Activated T-cell treated with anti-CD3 and anti-CD28 coated beads for 4 hours (primary cell): ENCODE results near the gene THSD7B.

Experiments
- DNase-seq: peaks from one replicate; pipeline ENCODE4 v3.0.0-alpha.2; 2020

The THSD7B gene

DNA sequence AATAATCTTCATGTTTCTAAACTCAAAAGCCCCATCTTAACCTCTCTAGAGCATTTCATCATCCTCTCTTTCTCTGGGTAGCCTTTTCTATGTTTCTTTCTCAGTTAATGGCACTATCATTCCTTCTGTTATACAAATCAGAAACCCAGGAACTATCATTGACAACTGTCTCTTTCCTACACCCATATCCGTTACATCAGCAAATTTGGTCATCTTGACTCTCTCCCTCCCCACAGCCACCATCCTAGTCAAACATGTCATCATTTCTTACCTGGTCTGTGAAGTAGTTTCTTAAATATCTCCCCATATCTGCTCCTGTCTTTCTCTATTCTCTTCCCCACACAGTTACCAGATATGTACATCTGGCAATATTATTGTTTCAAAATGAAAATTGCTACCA, 62.8 kb downstream of the THSD7B start:
- no peak for DNase-seq

DNA sequence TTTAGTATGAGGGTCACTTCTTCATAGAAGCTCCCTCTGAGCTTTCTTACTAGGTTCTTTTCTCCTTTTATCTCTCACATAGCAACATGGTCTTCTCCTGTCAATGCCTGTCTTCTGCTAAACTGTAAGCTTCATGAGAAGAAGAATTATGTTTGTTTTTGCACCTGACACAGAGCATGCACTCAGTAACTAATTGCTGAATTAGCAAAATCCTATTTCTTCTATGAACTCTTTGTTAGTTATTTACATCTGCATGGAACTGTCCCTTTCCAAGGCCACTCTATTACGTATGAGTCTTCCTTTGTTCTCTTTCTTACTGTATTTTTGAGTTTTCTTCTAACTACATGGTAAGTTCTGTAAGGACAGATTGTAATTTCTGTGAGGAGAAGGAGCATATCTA, 63.4 kb downstream of the THSD7B start:
- DNase-seq = no peak

GRCh38 chr2:136844546-136844945, 79.2 kb downstream of the THSD7B start:
- DNase-seq = no peak

DNA sequence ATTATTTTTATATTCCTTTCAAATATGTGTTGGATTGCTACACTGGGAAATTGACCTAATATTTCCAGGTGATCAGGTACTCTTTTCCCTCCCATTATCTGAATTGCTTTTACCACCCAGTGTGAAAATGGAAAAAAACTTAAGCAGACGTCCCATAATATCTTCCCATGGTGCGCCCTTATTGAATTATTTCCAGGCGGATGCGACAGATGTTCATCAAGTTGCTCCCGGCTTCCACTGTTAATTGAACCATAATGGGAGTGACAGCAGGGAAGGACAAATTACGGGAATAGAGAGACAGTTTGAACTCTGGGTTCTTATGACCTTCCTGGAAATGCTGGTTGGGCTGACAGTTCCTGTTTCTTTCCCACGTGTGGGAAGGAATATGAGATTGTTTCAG, 93.3 kb downstream of the THSD7B start:
- DNase-seq = no peak

GRCh38 chr2:136860443-136860958, 95.2 kb downstream of the THSD7B start:
- no peak for DNase-seq

- DNase-seq = no peak
Measured at GRCh38 chr2:136863468-136863867, 98.1 kb downstream of the THSD7B start.

- DNase-seq = no peak
Measured at GRCh38 chr2:136863874-136864273, 98.5 kb downstream of the THSD7B start.

GRCh38 chr2:136871424-136871823, 106.1 kb downstream of the THSD7B start:
- DNase-seq = no peak

GRCh38 chr2:136874258-136874657, 108.9 kb downstream of the THSD7B start:
- DNase-seq = no peak

- no peak for DNase-seq
Measured at GRCh38 chr2:136891100-136891499, 125.8 kb downstream of the THSD7B start.

DNA sequence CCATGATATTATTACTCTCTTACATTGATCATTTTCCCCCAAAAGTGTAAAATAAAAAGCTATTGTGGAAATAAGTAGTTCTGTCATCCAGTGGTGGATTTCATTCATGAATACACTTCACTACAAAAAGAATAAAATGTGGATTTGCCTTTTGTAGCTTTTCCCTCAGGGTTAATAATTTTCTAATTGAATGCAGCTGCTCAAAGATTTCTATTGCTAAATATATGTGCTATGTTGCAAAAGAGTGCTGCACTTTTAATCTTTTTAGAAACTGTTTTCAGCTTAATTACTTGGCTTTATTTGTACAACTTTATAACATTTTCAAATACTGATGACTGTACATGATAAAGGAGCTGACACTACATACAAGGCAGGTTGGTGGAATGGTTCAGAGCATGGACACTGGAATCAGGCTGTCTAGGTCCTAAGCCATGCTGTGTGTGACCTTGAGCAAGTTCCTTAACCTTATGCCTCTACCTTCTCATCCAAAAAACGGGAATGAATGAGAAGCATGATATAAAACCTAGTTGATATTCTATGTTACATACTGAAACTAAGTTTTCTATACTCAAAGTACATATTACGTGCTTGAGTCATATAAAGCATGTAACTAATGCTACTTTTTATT, 128.8 kb downstream of the THSD7B start:
- no peak for DNase-seq

DNA sequence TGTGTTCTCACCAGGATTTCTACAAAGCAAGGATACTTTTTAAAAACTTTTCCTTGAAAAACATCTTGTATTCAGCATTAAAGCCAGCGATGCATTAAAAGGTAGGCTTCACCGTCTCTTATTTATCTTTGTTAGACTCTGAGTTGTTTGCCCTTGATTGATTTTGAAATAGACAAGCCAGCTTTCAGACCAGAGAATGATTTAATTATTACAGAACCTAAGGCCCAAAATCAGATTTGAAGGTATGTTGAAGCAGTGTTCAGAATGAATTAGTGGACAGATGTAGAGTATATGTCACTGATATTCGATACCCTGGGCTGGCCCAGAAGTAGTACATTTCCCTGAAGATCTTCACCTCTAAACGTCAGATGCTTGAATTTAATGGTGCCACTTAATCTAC, 136.4 kb downstream of the THSD7B start:
- no peak for DNase-seq

DNA sequence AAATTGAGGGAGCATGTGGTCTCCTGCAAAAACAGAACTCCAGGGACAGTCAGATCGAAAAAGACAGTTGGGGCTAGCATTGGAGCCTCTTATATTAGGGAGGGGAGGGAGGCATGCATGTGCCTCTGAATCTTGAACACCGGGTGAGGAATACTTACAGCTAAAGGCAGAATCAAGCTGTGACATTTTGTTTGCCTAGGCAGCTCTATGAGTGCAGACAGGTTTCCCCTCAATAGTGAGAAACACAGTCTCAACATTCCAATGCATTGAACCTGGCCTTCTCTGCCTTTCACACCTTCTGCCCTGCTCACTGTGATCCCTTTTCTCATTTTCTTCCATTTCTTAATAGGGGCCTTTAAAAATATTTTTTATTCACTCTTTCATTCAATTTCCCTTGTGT, 140.4 kb downstream of the THSD7B start:
- DNase-seq = no peak

DNA sequence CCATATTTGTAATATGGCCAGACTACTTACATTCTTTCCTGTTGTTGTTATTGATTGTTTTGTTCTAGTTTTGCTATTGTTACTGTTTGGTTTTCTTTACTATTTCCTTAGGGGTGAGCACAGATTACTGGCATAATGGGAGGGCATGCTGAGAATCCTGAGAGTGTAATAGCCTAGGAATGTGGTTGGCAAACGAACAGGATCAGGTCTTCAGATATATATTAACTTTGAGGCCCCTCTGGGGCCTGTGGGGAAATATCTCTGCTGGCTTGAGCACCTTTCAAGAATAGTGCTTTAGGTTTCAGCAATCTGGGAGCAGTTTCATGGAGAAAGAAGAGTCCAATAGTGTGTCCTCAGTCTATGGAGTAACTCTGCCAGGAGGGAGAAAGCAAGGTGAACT, 144.4 kb downstream of the THSD7B start:
- no peak for DNase-seq

GRCh38 chr2:136916131-136916530, 150.8 kb downstream of the THSD7B start:
- no peak for DNase-seq

GRCh38 chr2:136917411-136917881, 152.1 kb downstream of the THSD7B start:
- DNase-seq = no peak

DNA sequence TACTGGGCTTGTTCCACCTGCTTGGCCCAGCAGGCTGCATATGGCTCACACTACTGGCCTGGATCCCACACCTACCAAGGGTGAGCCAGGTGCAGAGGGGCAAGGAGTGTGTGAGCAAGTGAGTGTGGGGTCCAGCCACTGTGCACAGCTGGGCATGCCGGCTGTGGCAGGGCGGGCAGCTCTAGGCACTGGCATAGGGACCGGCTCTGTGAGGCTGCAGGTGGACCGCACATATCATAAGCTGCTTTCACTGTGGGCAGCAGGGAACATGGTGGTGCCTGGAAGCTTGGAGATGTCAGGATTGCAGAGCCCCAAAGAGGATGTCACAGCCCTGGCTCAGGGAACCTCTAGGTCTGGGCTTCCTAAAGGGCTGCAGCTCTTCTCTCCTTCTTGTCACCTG, 154.3 kb downstream of the THSD7B start:
- no peak for DNase-seq

GRCh38 chr2:136920652-136921333, 155.4 kb downstream of the THSD7B start:
- DNase-seq = no peak

DNA sequence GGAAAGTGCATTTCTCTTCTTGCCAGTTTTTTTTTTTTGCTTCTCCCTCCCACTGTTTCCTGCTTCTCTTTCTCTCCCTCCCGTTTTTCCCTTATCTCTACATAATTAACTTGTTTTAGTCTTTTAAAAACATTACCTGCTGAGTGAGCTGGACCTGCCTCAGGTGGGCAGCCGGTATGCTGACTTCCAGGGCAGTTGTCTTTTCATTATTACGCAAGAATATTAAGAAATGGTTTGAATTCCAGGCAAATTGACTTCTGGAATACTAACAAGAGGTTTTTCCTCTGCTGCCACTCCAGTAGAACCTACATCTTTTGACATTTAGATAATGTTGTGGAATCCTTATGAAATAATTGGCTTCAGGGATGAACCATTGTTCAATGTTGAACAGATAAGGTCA, 161.8 kb downstream of the THSD7B start:
- no peak for DNase-seq

GRCh38 chr2:136929531-136929930, 164.2 kb downstream of the THSD7B start:
- DNase-seq = no peak

GRCh38 chr2:136932700-136933099, 167.4 kb downstream of the THSD7B start:
- no peak for DNase-seq

DNA sequence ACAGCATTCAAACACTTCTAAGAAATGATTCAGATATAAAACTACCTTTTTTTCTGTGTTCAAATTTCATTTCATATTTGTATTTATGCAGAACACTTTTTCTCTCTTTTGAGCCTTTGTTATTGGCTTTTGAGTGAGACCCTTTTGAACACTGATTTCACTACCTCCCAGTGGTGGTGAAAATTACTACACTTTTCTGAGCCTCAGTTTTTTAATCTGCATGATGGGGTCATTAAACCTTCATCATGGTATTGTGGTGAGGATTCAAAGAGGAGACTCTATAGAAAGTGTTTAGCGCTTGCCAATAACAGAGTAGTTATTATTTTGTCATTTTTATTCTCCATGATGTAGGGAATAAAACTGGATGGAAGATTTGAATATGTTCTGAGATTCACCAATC, 169.8 kb downstream of the THSD7B start:
- no peak for DNase-seq

DNA sequence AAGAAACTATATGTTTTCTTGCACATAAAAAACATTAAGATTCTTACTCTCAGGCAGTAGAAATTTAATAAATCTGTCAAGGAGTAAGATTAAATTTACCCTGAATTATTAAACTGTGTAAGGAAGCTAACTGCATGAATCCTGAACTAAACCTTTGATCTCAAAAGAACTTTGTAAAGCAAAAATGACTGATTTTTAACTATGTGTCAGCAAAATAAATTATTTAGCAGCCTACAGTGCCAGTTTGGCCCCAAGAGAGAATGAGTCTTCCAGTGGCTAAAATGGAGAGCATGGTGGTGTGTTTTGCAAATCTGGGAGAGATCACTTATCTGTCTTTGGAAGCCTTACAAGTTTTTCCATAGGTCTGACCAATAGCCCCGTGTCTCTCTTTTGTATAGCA, 190.7 kb downstream of the THSD7B start:
- DNase-seq = no peak

- DNase-seq = no peak
Measured at GRCh38 chr2:136957044-136957443, 191.7 kb downstream of the THSD7B start.
